NCI-H1417 (cell line): Measurements from ENCODE around the gene HUS1.
"Not testable (repeated sequence)": the region's sequence is repeated elsewhere in the genome, so short reads cannot be mapped to it uniquely, and the experiment has no call there.

Source experiments
- DNase-seq, 3 experiments: peaks; one replicate each; lab custom pipeline; 2025; lab: John Stamatoyannopoulos, UW

HUS1 gene

DNA sequence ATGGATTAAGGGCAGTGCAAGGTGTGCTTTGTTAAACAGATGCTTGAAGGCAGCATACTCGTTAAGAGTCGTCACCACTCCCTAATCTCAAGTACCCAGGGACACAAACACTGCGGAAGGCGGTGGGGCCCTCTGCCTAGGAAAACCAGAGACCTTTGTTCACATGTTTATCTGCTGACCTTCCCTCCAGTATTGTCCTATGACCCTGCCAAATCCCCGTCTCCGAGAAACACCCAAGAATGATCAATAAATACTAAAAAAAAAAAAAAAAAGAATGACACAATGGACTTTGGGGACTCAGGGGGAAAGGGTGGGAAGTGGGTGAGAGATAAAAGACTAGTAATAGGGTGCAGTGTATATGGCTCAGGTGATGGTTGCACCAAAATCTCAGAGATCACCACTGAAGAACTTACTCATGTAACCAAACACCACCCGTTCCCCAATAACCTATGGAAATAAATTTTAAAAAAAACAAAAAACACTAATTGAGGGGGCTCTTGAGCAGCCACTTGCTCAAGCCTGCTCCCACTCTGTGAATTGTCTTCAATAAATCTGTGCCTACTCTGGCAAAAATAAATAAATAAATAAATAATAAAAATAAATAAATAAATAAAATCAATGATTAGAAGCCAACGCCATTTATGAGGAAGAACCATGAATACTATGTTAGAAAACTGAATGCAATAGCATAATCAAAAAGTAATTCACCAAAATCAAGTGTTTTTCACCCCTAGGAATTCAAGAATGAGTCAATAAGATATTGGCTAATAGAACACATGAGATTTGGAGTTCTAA, 56.1 kb downstream of the HUS1 start:
- DNase-seq: not testable (repeated sequence)

DNA sequence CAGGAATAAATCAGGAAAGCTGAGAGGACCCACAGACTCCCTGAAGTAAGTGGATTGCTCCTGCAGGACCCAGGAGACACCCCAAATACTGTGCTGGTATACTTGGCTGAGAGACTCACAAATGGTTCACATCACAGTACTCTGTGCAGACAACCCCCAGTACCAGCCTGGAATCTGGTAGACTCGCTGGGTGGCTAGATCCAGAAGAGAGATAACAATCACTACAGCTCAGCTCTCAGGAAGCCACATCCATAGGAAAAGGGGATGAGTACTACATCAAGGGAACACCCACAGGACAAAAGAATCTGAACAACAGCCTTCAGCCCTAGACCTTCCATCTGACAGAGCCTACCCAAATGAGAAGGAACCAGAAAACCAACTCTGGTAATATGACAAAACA, 62.9 kb downstream of the HUS1 start:
- not testable (repeated sequence) for DNase-seq

DNA sequence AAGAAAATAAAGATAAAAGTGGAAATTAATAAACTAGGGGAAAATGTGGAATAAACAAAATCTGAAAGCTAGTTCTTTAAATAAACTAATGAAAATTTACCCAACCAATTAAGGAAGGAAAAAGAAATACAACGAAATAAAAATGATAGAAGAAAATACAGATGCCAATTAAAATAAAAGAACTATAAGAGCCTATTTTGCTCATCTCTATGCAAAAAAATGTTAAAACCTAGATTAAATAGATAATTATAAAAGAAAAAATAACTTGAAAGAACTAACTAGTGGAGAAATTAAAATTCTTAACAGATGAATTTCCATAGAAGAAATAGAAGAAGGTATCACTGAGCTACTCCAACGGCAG, 63.8 kb downstream of the HUS1 start:
- DNase-seq: no peak

DNA sequence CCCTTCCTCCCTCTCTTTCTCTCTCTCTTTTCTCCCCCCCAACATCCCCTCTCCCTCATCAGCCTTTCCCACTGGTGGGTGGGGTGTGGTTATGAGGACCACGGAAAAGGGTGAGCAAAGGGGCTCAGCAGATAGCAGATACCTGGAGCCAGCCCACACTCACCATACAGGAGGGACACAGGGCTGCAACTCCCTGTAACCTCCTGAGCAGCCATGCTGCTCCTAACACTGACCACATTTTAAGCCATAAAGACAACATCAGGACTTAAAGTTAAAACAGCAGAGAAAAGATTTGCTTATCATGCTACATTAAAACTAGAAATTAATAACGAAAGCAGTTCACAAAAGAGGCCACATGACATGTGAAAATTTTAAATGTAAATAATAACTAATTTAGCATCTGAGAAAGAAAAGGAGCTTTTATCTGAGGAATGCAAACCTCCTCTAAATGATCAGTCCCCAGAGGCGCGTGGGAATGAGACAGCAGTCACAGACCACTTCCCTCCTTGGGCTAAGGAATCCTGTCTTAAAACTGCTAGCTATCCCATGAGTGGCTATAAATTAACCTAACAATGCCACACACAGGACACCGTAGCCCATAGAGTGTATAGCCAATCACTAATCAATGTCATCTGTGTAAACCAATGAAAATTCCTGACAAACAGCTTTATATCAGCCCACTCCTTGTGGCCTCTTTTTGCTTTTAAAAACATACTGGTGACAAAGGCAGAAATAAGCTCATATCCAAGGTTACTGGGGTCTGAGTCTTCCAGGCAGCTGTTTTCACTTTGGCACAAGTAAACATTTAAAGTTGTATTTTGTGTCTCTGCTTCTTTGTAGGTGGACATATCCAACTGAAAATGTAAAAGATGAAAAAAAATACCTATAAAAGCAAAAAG, 64.4 kb downstream of the HUS1 start:
- no peak for DNase-seq
